BJ (cell line): Measurements from ENCODE around the gene PDCD11. TPM values are rescaled to one million over a fixed set of nuclear protein-coding genes. Genes with fewer than 3 reads are reported as not detected.

Source experiments
- CTCF ChIA-PET: fragments of 350-600 bp; formaldehyde crosslinking; extraction: SDS; loops from one replicate; lab custom pipeline; 2021; ENCODE audit warnings: antibody characterized with exemption, inconsistent platforms; lab: Yijun Ruan, JAX
- POLR2A ChIA-PET: fragments of 300-600 bp; sonication (Branson Sonifier 250); formaldehyde crosslinking; extraction: SDS; loops from one replicate; lab custom pipeline; 2021; ENCODE audit warnings: antibody characterized with exemption; lab: Charles Lee
- DNase-seq: peaks from one replicate; pipeline ENCODE4 v3.0.0-alpha.2; 2011; ENCODE audit warnings: low read depth
- H3K27me3 ChIP-seq: 2 replicates; pipeline ENCODE4 v1.6.0; 2011; ENCODE audit warnings: low read length; ENCODE audit not compliant: control insufficient read depth, insufficient read depth
- H3K36me3 ChIP-seq: 2 replicates; pipeline ENCODE4 v1.5.1; 2011; ENCODE audit warnings: low read length; ENCODE audit not compliant: control insufficient read depth, insufficient read depth
- H3K4me3 ChIP-seq: 2 replicates; pipeline ENCODE4 v1.5.1; 2011; ENCODE audit warnings: low read depth, mild to moderate bottlenecking, control low read depth, low read length
- polyA plus RNA-seq: library from polyadenylated mRNA; depleted of rRNA; stranded (reverse); fragments of >200 nt; gene quantifications from 2 replicates; pipeline ENCODE4 v1.2.3, GENCODE V29; 2011
- TF ChIP-seq, protein P1 (sequence below): IDR thresholded peaks from 2 replicates; pipeline ENCODE4 v1.5.1; 2011; ENCODE audit warnings: low read depth, mild to moderate bottlenecking, control low read depth, inconsistent platforms, low read length, moderate library complexity; ENCODE audit not compliant: insufficient read depth

PDCD11 gene
- polyA plus RNA-seq, 1 experiment = 17.0 TPM

DNA sequence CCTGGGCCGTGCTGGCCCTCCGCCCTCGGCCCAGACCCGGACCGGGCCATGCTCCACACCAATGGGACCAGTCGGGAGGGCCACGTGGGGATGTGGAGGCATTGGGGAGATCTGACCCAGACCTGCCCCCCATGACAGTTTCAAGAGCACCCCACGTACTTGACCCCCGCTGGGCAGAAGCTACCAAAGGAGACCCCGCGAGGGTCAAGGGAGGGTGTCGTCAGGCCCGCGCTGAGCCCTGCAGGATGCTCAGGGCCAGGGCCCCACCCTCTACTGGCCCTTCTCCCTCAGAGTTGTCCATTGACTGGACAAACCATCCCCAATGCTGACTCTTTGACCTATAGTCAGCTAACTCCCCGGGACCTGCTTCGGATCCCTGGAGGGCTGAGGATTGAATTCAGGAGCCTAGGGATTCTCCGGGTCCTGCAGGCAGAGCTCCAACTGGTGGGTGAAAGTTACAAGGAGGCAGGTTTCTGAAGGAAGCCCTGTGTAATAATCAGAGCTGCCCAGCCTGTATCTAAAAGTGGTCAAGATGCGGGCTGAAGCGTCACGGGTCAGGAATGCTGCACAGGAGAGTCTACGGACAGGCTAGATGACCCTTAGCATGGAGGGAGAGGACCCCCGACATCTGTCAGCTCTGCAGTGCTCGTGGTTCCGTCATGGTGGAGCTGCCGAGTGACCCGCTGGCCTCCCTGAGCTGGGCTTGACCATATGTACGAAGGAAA lies 56.2 kb downstream of the PDCD11 start:
- H3K27me3 ChIP-seq = no peaks in the 10 kb centered on the region
- H3K36me3 ChIP-seq = peaks cover 14% of the 10 kb centered on the region
- TF ChIP-seq, protein P1, sequence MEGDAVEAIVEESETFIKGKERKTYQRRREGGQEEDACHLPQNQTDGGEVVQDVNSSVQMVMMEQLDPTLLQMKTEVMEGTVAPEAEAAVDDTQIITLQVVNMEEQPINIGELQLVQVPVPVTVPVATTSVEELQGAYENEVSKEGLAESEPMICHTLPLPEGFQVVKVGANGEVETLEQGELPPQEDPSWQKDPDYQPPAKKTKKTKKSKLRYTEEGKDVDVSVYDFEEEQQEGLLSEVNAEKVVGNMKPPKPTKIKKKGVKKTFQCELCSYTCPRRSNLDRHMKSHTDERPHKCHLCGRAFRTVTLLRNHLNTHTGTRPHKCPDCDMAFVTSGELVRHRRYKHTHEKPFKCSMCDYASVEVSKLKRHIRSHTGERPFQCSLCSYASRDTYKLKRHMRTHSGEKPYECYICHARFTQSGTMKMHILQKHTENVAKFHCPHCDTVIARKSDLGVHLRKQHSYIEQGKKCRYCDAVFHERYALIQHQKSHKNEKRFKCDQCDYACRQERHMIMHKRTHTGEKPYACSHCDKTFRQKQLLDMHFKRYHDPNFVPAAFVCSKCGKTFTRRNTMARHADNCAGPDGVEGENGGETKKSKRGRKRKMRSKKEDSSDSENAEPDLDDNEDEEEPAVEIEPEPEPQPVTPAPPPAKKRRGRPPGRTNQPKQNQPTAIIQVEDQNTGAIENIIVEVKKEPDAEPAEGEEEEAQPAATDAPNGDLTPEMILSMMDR = no peak
- DNase-seq = no peak
- ChIA-PET POLR2A (no interaction called here), CTCF (interaction anchor here (0.9 to 4.1 kb wide), 5 partner anchors 28 to 36 kb away, joined by 3 to 32 read pairs (median 5); no protein-coding TSS in a partner anchor)
- peak overlapping the region; percentile 71 for H3K4me3 ChIP-seq

GRCh38 chr10:103454026-103454425 lies 57.6 kb downstream of the PDCD11 start:
- H3K36me3 ChIP-seq = peaks cover 12% of the 10 kb centered on the region
- ChIA-PET CTCF (interaction anchor here (1.0 kb wide), 1 partner anchor 26 kb away, joined by 3 read pairs; no protein-coding TSS in a partner anchor), POLR2A (no interaction called here)
- no peaks in the 10 kb centered on the region for H3K27me3 ChIP-seq
- TF ChIP-seq, protein P1 = no peak
- DNase-seq = no peak
- H3K4me3 ChIP-seq = no peak overlapping the region

DNA sequence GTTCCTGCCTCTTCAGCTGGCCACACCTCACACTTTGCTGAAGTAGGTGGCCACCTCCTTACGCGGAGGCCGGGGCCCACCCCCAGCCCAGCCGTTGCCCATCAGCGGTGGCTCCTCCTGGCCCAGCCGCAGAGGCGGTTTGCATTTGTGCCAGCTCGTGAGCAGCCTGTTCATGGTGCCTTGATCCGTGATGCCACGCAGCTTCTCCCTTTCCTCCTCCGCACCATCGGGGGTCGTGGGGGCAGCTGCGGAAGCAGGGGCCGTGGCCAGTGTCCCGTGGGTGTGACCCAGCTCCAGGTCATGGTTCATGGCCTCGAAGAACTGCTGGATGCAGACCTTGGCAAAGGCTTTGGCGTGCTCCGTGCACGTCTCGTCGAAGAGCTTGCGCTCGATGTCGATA lies 58.8 kb downstream of the PDCD11 start:
- H3K4me3 ChIP-seq = no peak overlapping the region
- ChIA-PET CTCF (interaction anchor here (0.8 to 0.9 kb wide), 2 partner anchors 22 to 30 kb away, joined by 3 read pairs; no protein-coding TSS in a partner anchor), POLR2A (no interaction called here)
- H3K36me3 ChIP-seq = peaks cover 2% of the 10 kb centered on the region; the same call in 1 of the 2 replicates
- DNase-seq = no peak
- TF ChIP-seq, protein P1 = no peak
- no peaks in the 10 kb centered on the region for H3K27me3 ChIP-seq

DNA sequence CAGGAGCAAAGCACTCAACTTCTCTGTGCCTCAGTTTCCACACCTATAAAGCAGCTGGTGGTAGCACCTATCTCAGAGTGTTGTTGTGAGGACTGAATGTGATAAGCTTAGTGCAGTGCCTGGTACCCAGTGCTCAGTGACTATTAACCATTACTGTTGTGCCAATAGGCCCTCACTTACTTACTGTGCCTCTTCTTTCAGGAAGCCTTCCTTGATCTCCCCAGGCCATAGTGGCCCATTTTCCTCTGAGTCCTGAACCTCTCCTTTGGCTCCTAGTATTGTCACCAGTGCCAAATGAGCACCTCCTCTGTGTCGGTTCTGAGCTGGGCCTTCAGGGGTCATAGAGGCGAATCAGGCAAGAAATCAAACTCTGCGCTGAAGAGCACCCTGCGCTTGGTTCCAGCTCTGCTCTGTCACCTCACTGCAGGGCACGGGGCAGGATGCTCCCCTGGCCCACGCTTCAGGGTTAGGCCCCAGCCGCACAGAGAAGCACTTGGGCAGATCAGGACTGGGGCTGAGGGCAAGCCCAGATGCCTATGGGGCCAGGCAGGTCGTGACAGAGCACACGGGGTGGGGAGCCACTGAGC lies 59.7 kb downstream of the PDCD11 start:
- no peak for DNase-seq
- ChIA-PET CTCF (interaction anchor here (0.9 kb wide), 1 partner anchor 21 kb away, joined by 3 read pairs; no protein-coding TSS in a partner anchor), POLR2A (no interaction called here)
- H3K4me3 ChIP-seq = no peak overlapping the region
- no peaks in the 10 kb centered on the region for H3K27me3 ChIP-seq
- H3K36me3 ChIP-seq = no peaks in the 10 kb centered on the region
- TF ChIP-seq, protein P1 = no peak

DNA sequence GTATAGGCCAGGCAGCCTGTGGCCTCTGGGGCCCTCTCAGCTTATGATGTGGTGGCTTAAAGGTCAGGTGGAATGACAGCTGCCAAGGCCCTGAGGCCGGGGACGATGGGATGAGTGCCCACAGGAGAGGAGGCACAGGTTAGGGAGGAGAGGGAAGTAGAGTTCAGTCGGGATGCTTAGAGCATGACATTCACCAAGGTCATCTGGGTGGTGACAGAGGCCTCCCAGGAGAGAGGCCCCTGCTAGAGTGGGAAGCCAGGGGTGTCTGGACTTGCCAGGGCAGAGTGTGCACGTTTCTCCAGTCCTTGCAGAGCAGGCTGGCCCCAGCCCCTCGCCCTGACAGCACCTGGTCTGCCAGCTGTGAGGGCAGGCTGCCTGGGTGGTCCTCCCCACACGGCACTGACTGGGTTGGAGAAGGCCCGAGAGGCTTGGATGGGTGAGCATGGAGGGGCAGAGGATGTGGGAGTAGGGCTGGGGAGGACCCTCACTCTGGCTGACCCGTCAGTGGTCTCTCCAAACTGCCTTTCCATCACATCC lies 60.8 kb downstream of the PDCD11 start:
- Histone ChIP-seq H3K4me3 (no peak overlapping the region), H3K36me3 (no peaks in the 10 kb centered on the region), H3K27me3 (no peaks in the 10 kb centered on the region)
- ChIA-PET CTCF (no interaction called here), POLR2A (no interaction called here)
- TF ChIP-seq, protein P1 = no peak
- no peak for DNase-seq
